T-helper 1 cell (primary cell): ENCODE results near the gene TSPYL1.

Source experiments
- DNase-seq, 5 donors: peaks; one replicate each; pipeline ENCODE4 v3.0.0-alpha.2; 2012 to 2020

TSPYL1 gene

GRCh38 chr6:116256694-116257093 lies 23.0 kb downstream of the TSPYL1 start:
- DNase-seq = no peak

GRCh38 chr6:116255246-116255800 lies 24.4 kb downstream of the TSPYL1 start:
- no peak for DNase-seq

- no peak for DNase-seq
Observed at GRCh38 chr6:116254297-116255056, 25.3 kb downstream of the TSPYL1 start.

GRCh38 chr6:116253505-116254296 lies 26.0 kb downstream of the TSPYL1 start, which contains the start of gene TSPYL4:
Gene TSPYL4 (minus strand): TSS chr6:116254075. CDS start chr6:116254008, 67 bp downstream.
- DNase-seq = peak; percentile 82 to 92 (median 90)

- DNase-seq = no peak
Observed at GRCh38 chr6:116253188-116253504, 26.6 kb downstream of the TSPYL1 start.

GRCh38 chr6:116251568-116252384 lies 28.0 kb downstream of the TSPYL1 start:
- DNase-seq = no peak

- no peak for DNase-seq
Observed at GRCh38 chr6:116248577-116248976, 31.2 kb downstream of the TSPYL1 start.

- no peak for DNase-seq
Observed at GRCh38 chr6:116247285-116247684, 32.4 kb downstream of the TSPYL1 start.

GRCh38 chr6:116246089-116246488 lies 33.6 kb downstream of the TSPYL1 start:
- no peak for DNase-seq

GRCh38 chr6:116244284-116244683 lies 35.4 kb downstream of the TSPYL1 start:
- no peak for DNase-seq

- no peak for DNase-seq
Observed at GRCh38 chr6:116239856-116240255, 39.9 kb downstream of the TSPYL1 start.

- DNase-seq = no peak
Observed at GRCh38 chr6:116239256-116239655, 40.5 kb downstream of the TSPYL1 start.

- no peak for DNase-seq
Observed at GRCh38 chr6:116238083-116238482, 41.6 kb downstream of the TSPYL1 start.

- no peak for DNase-seq
Observed at GRCh38 chr6:116234689-116235088, 45.0 kb downstream of the TSPYL1 start.

GRCh38 chr6:116229287-116229913 lies 50.3 kb downstream of the TSPYL1 start:
- peak in 1 of 5 donors; percentile 16 for DNase-seq
